ENCODE results near the gene CDC73. TPM values are rescaled to one million over a fixed set of nuclear protein-coding genes. Genes with fewer than 3 reads are reported as not detected.
"Not testable (repeated sequence)": the region's sequence is repeated elsewhere in the genome, so short reads cannot be mapped to it uniquely, and the experiment has no call there.

CDC73 gene
- total and polyA plus RNA-seq, 10 donors: 6.5 to 76.7 (median 39.1) TPM

DNA sequence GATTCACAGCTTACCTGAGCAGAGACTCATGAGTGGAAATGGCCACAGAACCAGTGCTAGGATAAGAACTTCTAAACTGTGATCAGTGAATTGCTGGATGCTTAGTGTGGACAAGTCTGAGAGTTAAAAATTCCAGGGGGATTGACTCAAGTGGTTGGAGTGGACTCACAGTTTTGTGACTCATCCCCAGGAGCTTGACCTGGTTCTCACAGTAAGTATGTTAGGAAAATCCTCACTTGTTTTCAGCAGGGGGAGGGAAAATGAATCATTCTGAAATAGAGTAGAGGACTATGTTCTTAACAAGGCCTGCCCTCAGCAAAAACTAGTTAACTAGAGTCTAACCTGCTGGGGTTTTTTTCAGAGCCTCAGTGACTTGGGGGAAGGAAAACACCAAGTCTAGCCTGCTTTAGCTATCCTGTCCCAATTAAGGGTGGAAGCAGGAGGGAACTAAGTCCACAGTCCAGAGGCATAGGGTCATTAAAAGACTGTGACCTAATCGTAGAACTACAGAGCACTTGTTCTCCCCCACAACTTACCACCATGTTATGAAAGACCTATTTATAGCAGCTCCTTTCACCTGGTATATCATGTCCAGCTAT lies 6.1 kb upstream of the CDC73 start:
- DNase-seq: no peak
- H3K9me3 ChIP-seq: no peaks in the 10 kb centered on the region
- peaks cover 0 to 18% (median 2%) of the 10 kb centered on the region in 6 donors for H3K4me1 ChIP-seq
- H3K4me3 ChIP-seq: no peak overlapping the region
- H3K27me3 ChIP-seq (replicated peaks in 1 of 7): no peaks in the 10 kb centered on the region
- no peak overlapping the region for H3K27ac ChIP-seq
- TF ChIP-seq, protein P1, sequence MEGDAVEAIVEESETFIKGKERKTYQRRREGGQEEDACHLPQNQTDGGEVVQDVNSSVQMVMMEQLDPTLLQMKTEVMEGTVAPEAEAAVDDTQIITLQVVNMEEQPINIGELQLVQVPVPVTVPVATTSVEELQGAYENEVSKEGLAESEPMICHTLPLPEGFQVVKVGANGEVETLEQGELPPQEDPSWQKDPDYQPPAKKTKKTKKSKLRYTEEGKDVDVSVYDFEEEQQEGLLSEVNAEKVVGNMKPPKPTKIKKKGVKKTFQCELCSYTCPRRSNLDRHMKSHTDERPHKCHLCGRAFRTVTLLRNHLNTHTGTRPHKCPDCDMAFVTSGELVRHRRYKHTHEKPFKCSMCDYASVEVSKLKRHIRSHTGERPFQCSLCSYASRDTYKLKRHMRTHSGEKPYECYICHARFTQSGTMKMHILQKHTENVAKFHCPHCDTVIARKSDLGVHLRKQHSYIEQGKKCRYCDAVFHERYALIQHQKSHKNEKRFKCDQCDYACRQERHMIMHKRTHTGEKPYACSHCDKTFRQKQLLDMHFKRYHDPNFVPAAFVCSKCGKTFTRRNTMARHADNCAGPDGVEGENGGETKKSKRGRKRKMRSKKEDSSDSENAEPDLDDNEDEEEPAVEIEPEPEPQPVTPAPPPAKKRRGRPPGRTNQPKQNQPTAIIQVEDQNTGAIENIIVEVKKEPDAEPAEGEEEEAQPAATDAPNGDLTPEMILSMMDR (IDR thresholded peaks at IDR 0.05 in 8 of 11, conservative IDR thresholded peaks at IDR 0.05 in 3 of 11): no peak
- TF ChIP-seq POLR2A (IDR thresholded peaks at IDR 0.05): no peak
- TF ChIP-seq POLR2AphosphoS5 (IDR thresholded peaks at IDR 0.05): no peak
- 60 to 94% (median 78%) methylated on average over 1 of the region's 1 CpG for WGBS, 5 donors
- H3K36me3 ChIP-seq: no peaks in the 10 kb centered on the region
- intact Hi-C loops (cut with DNase I; ENCODE audit: low total_unique reads): no loop called here

DNA sequence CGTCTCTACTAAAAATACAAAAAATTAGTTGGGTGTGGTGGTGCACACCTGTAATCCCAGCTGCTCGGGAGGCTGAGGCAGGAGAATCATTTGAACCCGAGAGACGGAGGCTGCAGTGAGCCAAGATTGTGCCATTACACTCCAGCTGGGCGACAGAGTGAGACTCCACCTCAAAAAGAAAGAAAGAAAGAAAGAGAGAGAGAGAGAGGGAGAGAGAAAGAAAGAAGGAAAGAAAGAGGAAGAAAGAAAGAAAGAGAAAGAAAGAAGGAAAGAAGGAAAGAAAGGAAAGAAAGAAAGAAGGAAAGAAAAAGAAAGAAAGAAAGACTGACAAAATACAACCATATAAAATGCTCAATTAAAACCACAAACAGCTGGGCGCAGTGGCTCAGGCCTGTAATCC lies 4.7 kb upstream of the CDC73 start:
- H3K9me3 ChIP-seq; DNase-seq; H3K27me3 ChIP-seq (replicated peaks in 1 of 7); intact Hi-C loops (cut with DNase I; ENCODE audit: low total_unique reads); H3K27ac ChIP-seq; H3K4me3 ChIP-seq; H3K36me3 ChIP-seq: not testable (repeated sequence)
- WGBS, 5 donors: 94 to 96% (median 96%) methylated on average over 6 of the region's 6 CpGs
- peaks cover 0 to 10% (median 4%) of the 10 kb centered on the region in 6 donors for H3K4me1 ChIP-seq

DNA sequence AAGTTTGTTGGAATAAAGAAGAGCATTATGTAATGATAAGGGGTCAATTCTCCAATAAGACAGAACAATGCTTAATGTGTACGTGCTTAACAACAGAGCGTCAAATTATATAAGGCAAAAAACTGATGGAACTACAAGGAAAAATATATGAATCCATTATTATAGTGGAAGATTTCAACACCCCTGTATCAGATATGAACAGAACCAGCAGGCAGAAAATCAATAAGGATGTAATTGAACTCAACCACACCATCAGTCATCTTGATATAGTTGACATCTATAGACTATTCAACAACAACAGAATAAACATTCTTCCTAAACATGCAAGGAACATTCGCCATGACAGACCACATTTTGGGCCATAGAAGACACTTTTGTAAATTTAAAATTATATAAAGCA lies 3.6 kb upstream of the CDC73 start:
- Histone ChIP-seq H3K9me3 (no peaks in the 10 kb centered on the region), H3K27me3 (replicated peaks in 1 of 7) (no peaks in the 10 kb centered on the region), H3K36me3 (no peaks in the 10 kb centered on the region), H3K4me3 (no peak overlapping the region), H3K27ac (no peak overlapping the region), H3K4me1 (peaks cover 4 to 16% (median 10%) of the 10 kb centered on the region in 6 donors)
- 91 to 97% (median 92%) methylated on average over 3 of the region's 3 CpGs for WGBS, 5 donors
- TF ChIP-seq, protein P1 (IDR thresholded peaks at IDR 0.05 in 8 of 11, conservative IDR thresholded peaks at IDR 0.05 in 3 of 11): no peak
- TF ChIP-seq POLR2AphosphoS5 (IDR thresholded peaks at IDR 0.05) (no peak), POLR2A (IDR thresholded peaks at IDR 0.05) (no peak)
- intact Hi-C loops (cut with DNase I; ENCODE audit: low total_unique reads): no loop called here
- no peak for DNase-seq

DNA sequence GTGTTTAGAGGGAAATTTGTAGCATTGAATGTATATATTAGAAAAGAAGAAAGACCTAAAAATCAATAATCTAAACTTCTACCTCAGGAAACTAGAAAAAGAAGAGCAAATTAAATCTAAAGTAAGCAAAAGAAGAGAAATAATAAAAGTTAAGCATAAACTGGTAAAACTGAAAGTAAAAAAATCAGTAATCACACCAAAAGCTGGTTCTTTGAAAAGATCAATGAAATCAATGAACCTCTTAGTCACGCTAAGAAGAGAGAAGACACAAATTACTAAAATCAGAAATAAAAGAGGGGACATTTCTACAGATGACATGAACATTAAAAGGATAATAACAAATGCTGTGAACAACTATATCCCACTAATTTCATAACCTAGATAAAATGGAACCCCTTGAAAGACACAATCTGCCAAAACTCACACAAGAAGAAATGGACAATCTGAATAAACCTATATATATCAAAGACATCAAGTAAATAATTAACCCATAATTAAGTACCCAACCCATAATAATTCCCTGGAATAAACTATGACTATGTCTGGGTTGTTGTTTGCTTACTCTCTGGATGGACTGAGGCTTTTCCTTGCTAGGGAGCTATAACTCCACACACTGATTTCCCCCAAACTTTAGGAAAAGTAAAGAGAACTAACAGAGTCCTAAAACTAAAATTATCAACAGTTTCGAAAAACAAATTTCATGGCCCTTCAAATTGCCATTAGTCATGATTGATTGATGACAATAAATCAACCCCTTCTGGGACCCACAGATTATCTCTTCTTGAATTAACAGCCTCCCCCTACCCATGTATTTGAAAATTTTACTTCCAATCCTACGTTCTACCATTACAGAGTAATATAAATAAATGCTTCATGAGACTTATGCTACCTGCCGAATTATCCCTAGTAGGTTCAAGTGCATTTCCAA lies 2.8 kb upstream of the CDC73 start:
- Histone ChIP-seq H3K4me3 (no peak overlapping the region), H3K9me3 (no peaks in the 10 kb centered on the region), H3K27me3 (replicated peaks in 1 of 7) (no peaks in the 10 kb centered on the region), H3K4me1 (peaks cover 12 to 24% (median 19%) of the 10 kb centered on the region in 6 donors), H3K27ac (no peak overlapping the region), H3K36me3 (no peaks in the 10 kb centered on the region)
- TF ChIP-seq POLR2AphosphoS5 (IDR thresholded peaks at IDR 0.05) (no peak), POLR2A (IDR thresholded peaks at IDR 0.05) (no peak)
- TF ChIP-seq, protein P1 (IDR thresholded peaks at IDR 0.05 in 8 of 11, conservative IDR thresholded peaks at IDR 0.05 in 3 of 11): no peak
- intact Hi-C loops (cut with DNase I; ENCODE audit: low total_unique reads): no loop called here
- 85 to 89% (median 87%) methylated on average over 4 of the region's 4 CpGs for WGBS, 5 donors
- no peak for DNase-seq

Measured in spleen (tissue), 11 donors.